ENCODE measurements around the gene GAB1. TPM values are rescaled to one million over a fixed set of nuclear protein-coding genes. Genes with fewer than 3 reads are reported as not detected.

GAB1 gene
- total RNA-seq, 1 experiment from 2014 or later, result 5.9 TPM

- Mint-ChIP-seq H3K4me3 (ENCODE audit: unreplicated experiment) (no peak overlapping the region), H3K27me3 (ENCODE audit: insufficient read depth, unreplicated experiment) (no peaks in the 10 kb centered on the region), H3K27ac (ENCODE audit: low read depth, unreplicated experiment) (no peak overlapping the region), H3K36me3 (ENCODE audit: insufficient read depth, unreplicated experiment) (no peaks in the 10 kb centered on the region), H3K9me3 (ENCODE audit: unreplicated experiment) (no peaks in the 10 kb centered on the region), H3K4me1 (ENCODE audit: insufficient read depth, unreplicated experiment) (no peaks in the 10 kb centered on the region)
- ChIA-PET CTCF (no interaction called here), POLR2A (no interaction called here)
- no peak for DNase-seq (ENCODE audit: unreplicated experiment)
- no TSS peak for BruUV-seq (replicated peaks)
- intact Hi-C loops (cut with micrococcal nuclease), result no loop called here
- TF ChIP-seq CTCF (IDR thresholded peaks at IDR 0.05; ENCODE audit: unreplicated experiment), result no peak
Observed at GRCh38 chr4:143437937-143438336, 101.3 kb downstream of the GAB1 start.

GRCh38 chr4:143438710-143439109 is 102.0 kb downstream of the GAB1 start:
- Mint-ChIP-seq H3K36me3 (ENCODE audit: insufficient read depth, unreplicated experiment) (no peaks in the 10 kb centered on the region), H3K4me1 (ENCODE audit: insufficient read depth, unreplicated experiment) (no peaks in the 10 kb centered on the region), H3K9me3 (ENCODE audit: unreplicated experiment) (no peaks in the 10 kb centered on the region), H3K27ac (ENCODE audit: low read depth, unreplicated experiment) (no peak overlapping the region), H3K27me3 (ENCODE audit: insufficient read depth, unreplicated experiment) (no peaks in the 10 kb centered on the region), H3K4me3 (ENCODE audit: unreplicated experiment) (no peak overlapping the region)
- CTCF ChIA-PET, result no interaction called here
- no peak for TF ChIP-seq CTCF (IDR thresholded peaks at IDR 0.05; ENCODE audit: unreplicated experiment)
- BruUV-seq (replicated peaks), result no TSS peak
- intact Hi-C loops (cut with micrococcal nuclease), result no loop called here
- no peak for DNase-seq (ENCODE audit: unreplicated experiment)
- POLR2A ChIA-PET, result no interaction called here

- Mint-ChIP-seq H3K4me1 (ENCODE audit: insufficient read depth, unreplicated experiment) (no peaks in the 10 kb centered on the region), H3K27ac (ENCODE audit: low read depth, unreplicated experiment) (no peak overlapping the region), H3K4me3 (ENCODE audit: unreplicated experiment) (no peak overlapping the region), H3K27me3 (ENCODE audit: insufficient read depth, unreplicated experiment) (no peaks in the 10 kb centered on the region), H3K36me3 (ENCODE audit: insufficient read depth, unreplicated experiment) (no peaks in the 10 kb centered on the region), H3K9me3 (ENCODE audit: unreplicated experiment) (no peaks in the 10 kb centered on the region)
- no peak for TF ChIP-seq CTCF (IDR thresholded peaks at IDR 0.05; ENCODE audit: unreplicated experiment)
- ChIA-PET CTCF (interaction anchor here (0.6 to 0.8 kb wide), 2 partner anchors 41 to 238 kb away, joined by 3 to 5 read pairs; no protein-coding TSS in a partner anchor), POLR2A (no interaction called here)
- BruUV-seq (replicated peaks), result no TSS peak
- intact Hi-C loops (cut with micrococcal nuclease), result no loop called here
- no peak for DNase-seq (ENCODE audit: unreplicated experiment)
Observed at GRCh38 chr4:143441109-143441508, 104.4 kb downstream of the GAB1 start.

- Mint-ChIP-seq H3K27me3 (ENCODE audit: insufficient read depth, unreplicated experiment) (no peaks in the 10 kb centered on the region), H3K9me3 (ENCODE audit: unreplicated experiment) (no peaks in the 10 kb centered on the region), H3K27ac (ENCODE audit: low read depth, unreplicated experiment) (no peak overlapping the region), H3K36me3 (ENCODE audit: insufficient read depth, unreplicated experiment) (no peaks in the 10 kb centered on the region), H3K4me3 (ENCODE audit: unreplicated experiment) (no peak overlapping the region), H3K4me1 (ENCODE audit: insufficient read depth, unreplicated experiment) (no peaks in the 10 kb centered on the region)
- TF ChIP-seq CTCF (IDR thresholded peaks at IDR 0.05; ENCODE audit: unreplicated experiment), result no peak
- POLR2A ChIA-PET, result no interaction called here
- intact Hi-C loops (cut with micrococcal nuclease), result no loop called here
- no peak for DNase-seq (ENCODE audit: unreplicated experiment)
- BruUV-seq (replicated peaks), result no TSS peak
- CTCF ChIA-PET, result interaction anchor here (0.6 to 1.2 kb wide), 4 partner anchors 9 to 1648 kb away, joined by 3 to 5 read pairs (median 3); no protein-coding TSS in a partner anchor
Observed at GRCh38 chr4:143441678-143442077, 105.0 kb downstream of the GAB1 start.

Measured in MCF 10A (cell line).